ENCODE results near the gene FZD1.

DNA sequence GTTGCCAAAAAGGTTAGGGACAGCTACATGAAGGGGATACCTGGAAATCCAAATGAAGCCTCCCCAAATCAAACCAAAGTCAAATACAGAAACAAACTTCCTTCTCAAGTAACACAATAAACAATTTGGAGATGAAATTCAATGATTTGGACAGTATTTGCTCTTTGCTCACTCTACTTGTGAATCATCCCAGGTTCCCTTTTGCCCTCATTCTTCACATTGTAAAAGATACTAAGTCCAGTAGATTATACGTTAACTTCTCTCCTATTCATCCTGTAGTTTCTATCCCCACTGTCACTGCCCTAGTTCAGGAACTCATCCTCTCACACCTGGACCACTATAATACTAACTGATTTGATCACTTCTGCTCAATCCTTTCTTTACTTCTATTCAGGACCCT, 28.3 kb downstream of the FZD1 start:
- TF ChIP-seq, protein P1, sequence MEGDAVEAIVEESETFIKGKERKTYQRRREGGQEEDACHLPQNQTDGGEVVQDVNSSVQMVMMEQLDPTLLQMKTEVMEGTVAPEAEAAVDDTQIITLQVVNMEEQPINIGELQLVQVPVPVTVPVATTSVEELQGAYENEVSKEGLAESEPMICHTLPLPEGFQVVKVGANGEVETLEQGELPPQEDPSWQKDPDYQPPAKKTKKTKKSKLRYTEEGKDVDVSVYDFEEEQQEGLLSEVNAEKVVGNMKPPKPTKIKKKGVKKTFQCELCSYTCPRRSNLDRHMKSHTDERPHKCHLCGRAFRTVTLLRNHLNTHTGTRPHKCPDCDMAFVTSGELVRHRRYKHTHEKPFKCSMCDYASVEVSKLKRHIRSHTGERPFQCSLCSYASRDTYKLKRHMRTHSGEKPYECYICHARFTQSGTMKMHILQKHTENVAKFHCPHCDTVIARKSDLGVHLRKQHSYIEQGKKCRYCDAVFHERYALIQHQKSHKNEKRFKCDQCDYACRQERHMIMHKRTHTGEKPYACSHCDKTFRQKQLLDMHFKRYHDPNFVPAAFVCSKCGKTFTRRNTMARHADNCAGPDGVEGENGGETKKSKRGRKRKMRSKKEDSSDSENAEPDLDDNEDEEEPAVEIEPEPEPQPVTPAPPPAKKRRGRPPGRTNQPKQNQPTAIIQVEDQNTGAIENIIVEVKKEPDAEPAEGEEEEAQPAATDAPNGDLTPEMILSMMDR (IDR thresholded peaks at IDR 0.05) = no peak
- no peak for TF ChIP-seq EP300 (IDR thresholded peaks at IDR 0.05)
- no peak for TF ChIP-seq POLR2A (IDR thresholded peaks at IDR 0.05)
